HK-2 (cell line): Measurements from ENCODE around the gene ZFP30.

Source experiments
- DNase-seq: peaks from one replicate; pipeline ENCODE4 v3.0.0-alpha.2; 2018; ENCODE audit not compliant: unreplicated experiment

ZFP30 gene

GRCh38 chr19:37564624-37565369, 90.5 kb downstream of the ZFP30 start:
- DNase-seq, result no peak
